Uterus (tissue), 4 donors: Measurements from ENCODE around the gene TTC7B. TPM values are rescaled to one million over a fixed set of nuclear protein-coding genes. Genes with fewer than 3 reads are reported as not detected.
A peak's percentile ranks its signal among the peaks of the same experiment; 100 is the strongest.

Source experiments
- DNase-seq, 2 donors: peaks; one replicate each; pipeline ENCODE4 v3.0.0-alpha.2; 2019 to 2020
- H3K27ac ChIP-seq, 2 donors: fragments of 200-600 bp; sonication (generic); 1 replicate in 1 of 2; 2 replicates in 1 of 2; pipeline ENCODE4 v1.5.1; 2016 to 2018
- H3K27me3 ChIP-seq, 2 donors: fragments of 200-600 bp; sonication (generic); one replicate each; pipeline ENCODE4 v1.5.1; 2018 to 2019; ENCODE audit warnings: control low read depth in 1 of 2
- H3K36me3 ChIP-seq, 2 donors: fragments of 200-600 bp; sonication (generic); one replicate each; pipeline ENCODE4 v1.5.1; 2019; ENCODE audit warnings: control low read depth in 1 of 2
- H3K4me1 ChIP-seq, 2 donors: fragments of 200-600 bp; sonication (generic); one replicate each; pipeline ENCODE4 v1.5.1; 2018 to 2019; ENCODE audit warnings: control low read depth in 1 of 2
- H3K4me3 ChIP-seq, 2 donors: fragments of 200-600 bp; sonication (generic); 1 replicate in 1 of 2; 2 replicates in 1 of 2; pipeline ENCODE4 v1.5.1; 2018 to 2019; ENCODE audit warnings: mild to moderate bottlenecking in 1 of 2
- H3K9me3 ChIP-seq, 2 donors: fragments of 200-600 bp; sonication (generic); one replicate each; pipeline ENCODE4 v1.5.1; 2019; ENCODE audit warnings: control low read depth in 1 of 2
- CTCF ChIP-seq, 4 experiments: fragments of 200-600 bp in 2 of 4; fragments of 450-650 bp in 2 of 4; sonication (generic) in 2 of 4; IDR thresholded peaks; one replicate each; pipeline ENCODE4 v1.5.1; 2016 to 2019; ENCODE audit warnings: antibody characterized with exemption in 4 of 4, mild to moderate bottlenecking in 2 of 4, moderate library complexity in 1 of 4
- POLR2A ChIP-seq, 2 donors: fragments of 450-650 bp; IDR thresholded peaks; one replicate each; pipeline ENCODE4 v1.6.1; 2016; ENCODE audit warnings: antibody characterized with exemption in 2 of 2, mild to moderate bottlenecking in 1 of 2, moderate library complexity in 1 of 2
- intact Hi-C: fragments of 100-400 bp; cut with DNase I; formaldehyde crosslinking; loops from one replicate; pipeline ENCODE4 v1.15.1; 2023; ENCODE audit warnings: low total_unique reads
- total RNA-seq, 4 donors: library from RNA; depleted of rRNA in 3 of 4; stranded (reverse); fragments of >200 nt in 3 of 4; gene quantifications; one replicate each; pipeline versions ENCODE4 v1.1.0 to v1.2.4, GENCODE V29; 2014 to 2023
- donor health status: DM: yes; HTN: yes; CAD: no.

TTC7B gene
- total RNA-seq, 4 donors from 2014 or later, result 15.3 to 73.9 (median 28.0) TPM

DNA sequence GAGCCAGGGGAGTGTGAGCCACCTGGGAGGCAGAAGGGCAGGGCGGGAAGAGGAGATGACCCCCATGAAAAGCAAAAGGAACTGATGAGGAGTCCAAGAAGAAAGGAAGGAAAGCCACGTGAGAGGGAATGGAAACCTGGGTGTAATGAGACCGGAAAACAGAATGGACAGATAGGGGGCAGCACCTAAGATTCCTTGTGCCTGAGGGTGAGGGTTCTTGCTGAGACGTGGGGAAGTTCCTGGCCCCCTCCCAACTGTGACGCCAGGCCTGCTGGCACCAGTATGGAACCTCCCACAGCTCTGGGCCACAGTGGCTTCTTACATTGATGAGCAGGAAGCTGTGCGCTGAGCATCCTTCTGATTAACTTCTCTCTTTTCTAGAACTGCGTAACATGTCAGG is 30.8 kb downstream of the TTC7B start:
- no peaks in the 10 kb centered on the region for H3K27me3 ChIP-seq
- no peak overlapping the region for H3K27ac ChIP-seq
- no peaks in the 10 kb centered on the region for H3K9me3 ChIP-seq
- peak; percentile 60 to 64 for DNase-seq
- H3K36me3 ChIP-seq, result no peaks in the 10 kb centered on the region
- intact Hi-C loops, result no loop called here
- TF ChIP-seq POLR2A (IDR thresholded peaks at IDR 0.05) (no peak), CTCF (IDR thresholded peaks at IDR 0.05) (no peak)
- H3K4me1 ChIP-seq, result no peaks in the 10 kb centered on the region
- no peak overlapping the region for H3K4me3 ChIP-seq

GRCh38 chr14:90784621-90785270 is 31.5 kb downstream of the TTC7B start:
- TF ChIP-seq CTCF (IDR thresholded peaks at IDR 0.05) (no peak), POLR2A (IDR thresholded peaks at IDR 0.05) (no peak)
- intact Hi-C loops, result no loop called here
- no peaks in the 10 kb centered on the region for H3K4me1 ChIP-seq
- H3K27me3 ChIP-seq, result no peaks in the 10 kb centered on the region
- no peak overlapping the region for H3K4me3 ChIP-seq
- peak in 1 of 2 donors; percentile 8 for DNase-seq
- no peaks in the 10 kb centered on the region for H3K36me3 ChIP-seq
- no peak overlapping the region for H3K27ac ChIP-seq
- no peaks in the 10 kb centered on the region for H3K9me3 ChIP-seq

DNA sequence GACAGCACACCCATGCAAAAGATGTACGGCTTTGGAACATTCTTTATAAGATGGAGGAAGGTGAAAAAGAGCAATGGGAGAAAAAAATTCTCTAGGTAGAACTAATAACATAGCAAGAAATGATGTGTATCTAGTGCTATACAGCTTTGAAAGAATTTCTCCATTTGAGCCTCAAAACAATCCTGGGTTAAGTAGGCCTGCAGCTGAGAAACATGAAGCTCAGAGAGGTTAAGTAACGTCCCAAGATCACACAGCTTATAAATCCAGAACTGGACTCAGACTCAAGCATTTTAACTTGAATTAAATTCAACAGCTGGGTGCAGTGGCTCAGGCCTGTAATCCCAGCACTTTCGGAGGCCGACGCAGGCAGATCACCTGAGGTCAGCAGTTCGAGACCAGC is 32.9 kb downstream of the TTC7B start:
- no peaks in the 10 kb centered on the region for H3K9me3 ChIP-seq
- no peak overlapping the region for H3K4me3 ChIP-seq
- no peaks in the 10 kb centered on the region for H3K36me3 ChIP-seq
- intact Hi-C loops, result no loop called here
- H3K27ac ChIP-seq, result no peak overlapping the region
- no peaks in the 10 kb centered on the region for H3K27me3 ChIP-seq
- no peak for TF ChIP-seq POLR2A (IDR thresholded peaks at IDR 0.05)
- no peak for TF ChIP-seq CTCF (IDR thresholded peaks at IDR 0.05)
- DNase-seq, result no peak
- no peaks in the 10 kb centered on the region for H3K4me1 ChIP-seq

- intact Hi-C loops, result no loop called here
- Histone ChIP-seq H3K4me1 (no peaks in the 10 kb centered on the region), H3K4me3 (no peak overlapping the region), H3K36me3 (no peaks in the 10 kb centered on the region), H3K9me3 (no peaks in the 10 kb centered on the region), H3K27ac (no peak overlapping the region), H3K27me3 (no peaks in the 10 kb centered on the region)
- no peak for DNase-seq
- no peak for TF ChIP-seq CTCF (IDR thresholded peaks at IDR 0.05)
- no peak for TF ChIP-seq POLR2A (IDR thresholded peaks at IDR 0.05)
Measured at GRCh38 chr14:90782892-90783291, 33.3 kb downstream of the TTC7B start.

DNA sequence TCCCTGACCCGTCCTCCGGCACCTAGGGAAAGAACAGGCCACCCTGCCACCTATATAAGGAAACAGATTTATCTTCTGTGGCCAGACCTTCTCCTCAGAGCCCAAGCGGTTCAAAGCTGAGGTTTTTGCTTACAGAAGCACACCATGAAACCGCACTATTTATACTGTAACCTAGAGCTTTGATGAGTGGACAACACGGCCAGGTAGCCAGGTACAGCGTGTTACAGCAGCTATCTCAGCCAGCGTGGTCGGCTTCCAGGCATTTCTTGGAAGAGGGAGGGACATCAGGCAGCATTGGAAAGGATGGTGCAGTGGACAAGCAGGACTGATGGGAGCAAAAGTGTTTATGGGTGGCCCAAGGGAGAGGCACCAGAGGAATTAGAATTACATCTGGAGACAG is 34.4 kb downstream of the TTC7B start:
- H3K4me1 ChIP-seq, result no peaks in the 10 kb centered on the region
- no peaks in the 10 kb centered on the region for H3K9me3 ChIP-seq
- no peak for TF ChIP-seq CTCF (IDR thresholded peaks at IDR 0.05)
- no peak for TF ChIP-seq POLR2A (IDR thresholded peaks at IDR 0.05)
- no peak for DNase-seq
- no peaks in the 10 kb centered on the region for H3K36me3 ChIP-seq
- intact Hi-C loops, result no loop called here
- no peak overlapping the region for H3K4me3 ChIP-seq
- H3K27ac ChIP-seq, result no peak overlapping the region
- no peaks in the 10 kb centered on the region for H3K27me3 ChIP-seq
